ENCODE data around the gene LILRB3.
A peak's percentile ranks its signal among the peaks of the same experiment; 100 is the strongest.
"Not testable (repeated sequence)": the region's sequence is repeated elsewhere in the genome, so short reads cannot be mapped to it uniquely, and the experiment has no call there.

Gene LILRB3

GRCh38 chr19:54189735-54190502, 32.9 kb downstream of the LILRB3 start:
- peak; percentile 100 for DNase-seq (ENCODE audit: low spot score)

GRCh38 chr19:54189145-54189734, 33.6 kb downstream of the LILRB3 start, which contains the start of gene MBOAT7:
Gene MBOAT7 (minus strand): TSS chr19:54189580. CDS start chr19:54188508, 1,072 bp downstream.
- no peak for DNase-seq (ENCODE audit: low spot score)

GRCh38 chr19:54188215-54188871, 34.5 kb downstream of the LILRB3 start:
- no peak for DNase-seq (ENCODE audit: low spot score)

DNA sequence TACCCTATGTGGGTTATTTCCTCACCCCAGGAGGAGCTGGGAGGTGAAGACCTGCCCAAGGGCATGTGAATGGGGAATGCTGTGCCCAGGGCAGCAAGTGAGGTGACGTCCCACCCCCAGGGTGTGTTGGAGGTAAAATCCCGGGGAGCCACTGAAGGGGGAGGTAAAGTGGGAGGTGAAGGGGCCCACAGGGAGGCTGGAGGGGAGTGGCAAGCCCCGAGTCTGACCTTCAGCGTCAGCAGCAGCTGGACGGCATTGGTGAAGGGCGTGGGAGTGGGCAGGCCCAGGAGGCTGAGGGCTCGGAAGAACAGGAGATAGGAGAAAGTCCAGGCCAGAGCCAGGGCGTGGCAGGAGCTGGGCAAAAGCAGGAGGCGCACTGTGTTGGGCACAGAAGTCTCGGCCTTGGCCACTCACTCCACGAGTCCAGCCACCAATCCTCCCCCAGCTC, 35.8 kb downstream of the LILRB3 start:
- DNase-seq (ENCODE audit: low spot score): no peak

DNA sequence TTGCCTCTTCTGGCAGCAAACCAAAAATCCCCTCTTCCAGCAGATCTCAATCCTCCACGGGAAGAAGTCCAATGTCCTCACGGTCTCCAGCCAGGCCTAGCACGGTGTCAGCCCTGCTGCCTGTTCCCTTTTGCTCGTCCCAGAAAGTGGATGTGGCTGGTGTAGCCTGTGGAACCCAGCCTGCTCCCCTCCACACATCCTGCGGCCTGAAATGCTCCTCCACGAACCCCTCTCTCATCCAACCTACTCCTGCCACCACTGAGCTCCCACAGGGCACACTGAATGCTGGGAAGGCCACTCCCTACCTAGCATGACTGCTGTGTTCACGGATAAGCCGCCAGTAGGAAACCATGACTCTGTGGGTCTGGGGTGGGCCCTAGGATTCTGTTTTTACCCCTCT, 36.5 kb downstream of the LILRB3 start:
- DNase-seq (ENCODE audit: low spot score): no peak

GRCh38 chr19:54183431-54183830, 39.4 kb downstream of the LILRB3 start:
- no peak for DNase-seq (ENCODE audit: low spot score)

GRCh38 chr19:54181894-54182293, 40.9 kb downstream of the LILRB3 start:
- DNase-seq (ENCODE audit: low spot score): not testable (repeated sequence)

- no peak for DNase-seq (ENCODE audit: low spot score)
These were observed 42.1 kb downstream of the LILRB3 start for GRCh38 chr19:54180691-54181091.

GRCh38 chr19:54179921-54180461, 42.8 kb downstream of the LILRB3 start:
- peak; percentile 55 for DNase-seq (ENCODE audit: low spot score)

GRCh38 chr19:54179262-54179852, 43.5 kb downstream of the LILRB3 start:
- no peak for DNase-seq (ENCODE audit: low spot score)

GRCh38 chr19:54178581-54179261, 44.1 kb downstream of the LILRB3 start:
- no peak for DNase-seq (ENCODE audit: low spot score)

DNA sequence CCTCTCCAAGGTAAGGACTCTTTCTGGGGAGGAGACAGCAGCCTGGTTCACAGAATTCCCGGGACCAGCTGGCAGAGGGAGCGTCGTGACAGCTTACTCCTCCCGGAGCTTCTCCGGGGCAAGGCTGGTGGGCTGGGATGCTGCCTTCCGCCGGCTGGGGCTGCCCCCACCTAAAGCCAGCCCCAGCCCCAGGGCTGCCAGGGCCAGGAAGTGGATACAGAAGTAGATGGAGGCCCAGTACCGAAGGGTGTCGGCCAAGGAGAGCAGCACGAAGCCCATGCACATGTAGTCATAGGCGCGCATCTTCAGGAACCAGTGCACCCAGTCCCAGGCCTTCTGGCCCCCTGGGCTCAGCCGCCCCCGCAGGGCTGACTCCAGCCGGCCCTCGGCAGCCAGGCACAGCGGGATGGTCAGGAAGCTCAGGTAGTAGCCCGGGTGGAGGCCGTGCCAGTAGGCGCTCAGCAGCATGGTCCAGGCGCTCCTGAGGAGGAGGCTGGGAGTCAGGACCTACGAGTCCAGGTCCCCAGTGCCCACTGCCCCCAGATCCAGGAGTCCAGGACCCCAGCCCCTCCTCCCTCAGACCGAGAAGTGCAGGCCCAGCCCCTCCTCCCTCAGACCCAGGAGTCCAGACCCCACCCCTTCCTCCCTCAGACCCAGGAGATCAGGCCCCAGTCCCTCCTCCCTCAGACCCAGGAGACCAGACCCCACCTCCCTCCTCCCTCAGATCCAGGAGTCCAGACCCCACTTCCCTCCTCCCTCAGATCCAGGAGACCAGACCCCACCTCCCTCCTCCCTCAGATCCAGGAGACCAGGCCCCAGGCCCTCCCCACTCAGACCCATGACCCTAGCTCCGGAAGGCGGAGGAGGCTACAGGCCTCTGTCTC, 48.6 kb downstream of the LILRB3 start:
- DNase-seq (ENCODE audit: low spot score): no peak

DNA sequence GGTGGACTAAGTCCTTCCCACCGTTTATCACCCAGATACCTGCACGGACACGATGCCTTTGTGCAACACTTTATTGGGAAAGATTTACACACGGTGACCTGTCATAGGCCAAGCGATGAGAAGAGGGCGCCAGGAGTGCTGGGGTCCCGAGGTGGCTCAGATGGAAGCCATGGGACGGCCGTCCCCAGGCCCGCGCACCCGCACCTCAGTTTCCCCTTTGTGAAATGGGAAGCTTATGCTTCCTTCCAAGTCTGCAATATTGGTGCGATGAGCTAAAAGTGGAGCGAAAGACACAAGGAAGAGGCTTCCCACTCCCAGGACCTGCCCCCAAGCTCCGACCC, 49.5 kb downstream of the LILRB3 start:
- DNase-seq (ENCODE audit: low spot score): no peak

DNA sequence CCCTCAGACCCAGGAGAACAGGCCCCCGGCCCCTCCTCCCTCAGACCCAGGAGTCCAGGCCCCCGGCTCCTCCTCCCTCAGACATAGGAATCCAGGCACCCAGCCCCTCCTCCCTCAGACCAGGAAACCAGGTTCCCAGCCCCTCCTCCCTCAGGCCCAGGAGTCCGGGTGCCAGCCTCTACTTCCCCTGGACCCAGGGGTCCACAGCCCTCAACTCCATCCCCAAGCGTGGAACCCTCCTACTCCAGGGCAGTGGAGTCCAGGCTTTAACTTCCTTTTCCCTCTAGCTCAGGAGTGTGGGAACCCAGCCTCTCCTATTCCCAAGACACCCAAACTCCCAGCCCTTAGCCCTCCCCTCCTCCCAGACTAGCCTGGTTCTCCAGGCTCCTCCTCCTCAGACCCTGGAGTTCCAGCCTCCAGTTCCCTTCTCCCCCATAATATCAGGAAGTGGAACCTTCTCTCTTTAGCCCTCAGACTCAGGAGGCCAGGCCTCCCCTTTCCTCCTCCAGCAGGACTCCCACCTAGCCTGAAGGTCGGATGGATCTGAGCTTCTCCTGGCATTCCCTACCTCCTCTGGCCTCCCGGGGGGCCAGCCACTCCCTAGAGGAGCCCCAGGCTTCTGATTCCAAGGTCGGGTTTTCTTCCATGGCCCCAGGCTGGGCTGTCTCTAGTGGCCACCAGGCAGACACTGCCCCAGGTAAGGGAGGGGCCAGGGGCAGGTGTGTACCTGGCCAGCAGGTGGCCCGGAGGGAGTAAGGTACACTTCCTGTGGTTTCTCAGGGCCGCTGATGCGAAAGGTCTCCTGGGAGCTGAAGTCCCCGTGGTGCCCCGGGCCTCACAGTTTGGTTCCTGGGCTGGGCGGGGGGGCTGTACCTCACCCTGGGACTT, 50.1 kb downstream of the LILRB3 start, which contains the start of gene TMC4:
Gene TMC4 (minus strand): TSS at position 690 of the 888 bp plus-strand sequence. CDS start 43 bp downstream, at position 647.
- DNase-seq (ENCODE audit: low spot score): no peak

DNA sequence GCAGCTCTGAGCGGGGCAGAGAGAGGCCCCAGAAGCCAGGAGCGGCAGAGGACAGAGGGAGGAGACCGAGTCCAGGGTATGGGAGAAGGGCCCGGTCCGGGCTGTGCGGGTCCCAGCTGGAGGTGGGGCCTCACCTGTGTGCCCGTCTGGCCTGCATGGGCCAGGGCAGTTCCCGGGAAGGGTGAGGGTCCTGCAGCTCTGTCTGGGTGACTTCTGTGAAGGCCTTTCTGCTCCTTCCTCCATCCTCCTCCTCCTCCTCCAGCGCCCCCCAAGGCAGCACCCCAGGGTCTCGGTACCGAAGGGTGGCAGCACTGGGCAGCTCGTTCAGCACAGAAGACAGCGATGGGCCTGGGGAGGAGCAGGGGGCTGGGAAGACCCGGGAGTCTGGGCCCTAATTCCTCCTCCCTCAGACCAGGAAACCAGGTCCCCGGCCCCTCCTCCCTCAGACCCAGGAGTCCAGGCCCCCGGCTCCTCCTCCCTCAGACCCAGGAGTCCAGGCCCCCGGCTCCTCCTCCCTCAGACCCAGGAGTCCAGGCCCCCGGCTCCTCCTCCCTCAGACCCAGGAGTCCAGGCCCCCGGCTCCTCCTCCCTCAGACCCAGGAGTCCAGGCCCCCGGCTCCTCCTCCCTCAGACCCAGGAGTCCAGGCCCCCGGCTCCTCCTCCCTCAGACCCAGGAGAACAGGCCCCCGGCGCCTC, 50.9 kb downstream of the LILRB3 start:
- not testable (repeated sequence) for DNase-seq (ENCODE audit: low spot score)

DNA sequence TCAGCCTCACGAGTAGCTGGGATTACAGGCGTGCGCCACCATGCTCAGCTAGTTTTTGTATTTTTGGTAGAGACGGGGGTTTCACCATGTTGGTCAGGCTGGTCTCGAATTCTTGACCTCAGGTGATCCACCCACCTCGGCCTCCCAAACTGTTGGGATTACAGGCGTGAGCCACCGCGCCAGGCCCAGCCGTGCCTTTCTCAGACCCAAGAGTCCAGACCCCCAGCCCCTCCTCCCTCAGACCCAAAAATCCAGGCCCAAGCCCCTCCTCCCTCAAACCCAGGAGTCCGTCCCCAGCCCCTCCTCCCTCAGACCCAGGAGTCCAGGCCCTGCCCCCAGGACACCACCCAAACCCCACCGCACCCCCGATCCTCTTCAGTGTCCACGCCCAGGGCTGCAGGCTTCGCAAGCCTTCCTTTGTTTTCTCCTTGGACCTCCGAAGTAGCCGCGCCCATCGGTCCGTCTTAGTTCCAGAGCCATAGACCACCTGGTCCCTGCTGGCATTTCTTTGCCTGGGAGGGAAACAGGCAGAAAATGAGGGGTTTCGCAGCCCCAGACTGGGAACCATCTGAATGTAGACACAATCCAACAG, 53.6 kb downstream of the LILRB3 start:
- DNase-seq (ENCODE audit: low spot score): no peak

- DNase-seq (ENCODE audit: low spot score): peak; percentile 74
These were observed 54.5 kb downstream of the LILRB3 start for GRCh38 chr19:54168174-54168917.

Measured in putamen (tissue), 1 donor.